Fibroblast of the aortic adventitia (primary cell): ENCODE data around the gene FOXO1. TPM values are rescaled to one million over a fixed set of nuclear protein-coding genes. Genes with fewer than 3 reads are reported as not detected.

Source experiments
- DNase-seq: peaks from one replicate; pipeline ENCODE4 v3.0.0-alpha.2; 2010; ENCODE audit warnings: low read depth
- H3K4me3 ChIP-seq: 2 replicates; pipeline ENCODE4 v1.5.1; 2011; ENCODE audit warnings: low read depth, mild to moderate bottlenecking, control low read depth, low read length, moderate library complexity
- total RNA-seq: library from RNA; depleted of rRNA; stranded (reverse); fragments of >200 nt; gene quantifications from 2 replicates; pipeline ENCODE4 v1.2.3, GENCODE V29; 2012; ENCODE audit warnings: low replicate concordance
- TF ChIP-seq, protein P1 (sequence below): IDR thresholded peaks from 2 replicates; pipeline ENCODE4 v1.5.1; 2011; ENCODE audit warnings: mild to moderate bottlenecking, low read length, control low read depth, inconsistent platforms; ENCODE audit not compliant: insufficient read depth

Gene FOXO1
- total RNA-seq, 1 donor: 3.2 TPM

- H3K4me3 ChIP-seq: no peak overlapping the region
- no peak for DNase-seq
- TF ChIP-seq, protein P1, sequence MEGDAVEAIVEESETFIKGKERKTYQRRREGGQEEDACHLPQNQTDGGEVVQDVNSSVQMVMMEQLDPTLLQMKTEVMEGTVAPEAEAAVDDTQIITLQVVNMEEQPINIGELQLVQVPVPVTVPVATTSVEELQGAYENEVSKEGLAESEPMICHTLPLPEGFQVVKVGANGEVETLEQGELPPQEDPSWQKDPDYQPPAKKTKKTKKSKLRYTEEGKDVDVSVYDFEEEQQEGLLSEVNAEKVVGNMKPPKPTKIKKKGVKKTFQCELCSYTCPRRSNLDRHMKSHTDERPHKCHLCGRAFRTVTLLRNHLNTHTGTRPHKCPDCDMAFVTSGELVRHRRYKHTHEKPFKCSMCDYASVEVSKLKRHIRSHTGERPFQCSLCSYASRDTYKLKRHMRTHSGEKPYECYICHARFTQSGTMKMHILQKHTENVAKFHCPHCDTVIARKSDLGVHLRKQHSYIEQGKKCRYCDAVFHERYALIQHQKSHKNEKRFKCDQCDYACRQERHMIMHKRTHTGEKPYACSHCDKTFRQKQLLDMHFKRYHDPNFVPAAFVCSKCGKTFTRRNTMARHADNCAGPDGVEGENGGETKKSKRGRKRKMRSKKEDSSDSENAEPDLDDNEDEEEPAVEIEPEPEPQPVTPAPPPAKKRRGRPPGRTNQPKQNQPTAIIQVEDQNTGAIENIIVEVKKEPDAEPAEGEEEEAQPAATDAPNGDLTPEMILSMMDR: no peak
These were observed 14.4 kb downstream of the FOXO1 start for GRCh38 chr13:40651866-40652587.

- no peak overlapping the region for H3K4me3 ChIP-seq
- no peak for DNase-seq
- TF ChIP-seq, protein P1: no peak
These were observed 17.6 kb downstream of the FOXO1 start for GRCh38 chr13:40648841-40649240.

- TF ChIP-seq, protein P1: no peak
- no peak overlapping the region for H3K4me3 ChIP-seq
- DNase-seq: no peak
These were observed 18.4 kb downstream of the FOXO1 start for GRCh38 chr13:40648040-40648439.

DNA sequence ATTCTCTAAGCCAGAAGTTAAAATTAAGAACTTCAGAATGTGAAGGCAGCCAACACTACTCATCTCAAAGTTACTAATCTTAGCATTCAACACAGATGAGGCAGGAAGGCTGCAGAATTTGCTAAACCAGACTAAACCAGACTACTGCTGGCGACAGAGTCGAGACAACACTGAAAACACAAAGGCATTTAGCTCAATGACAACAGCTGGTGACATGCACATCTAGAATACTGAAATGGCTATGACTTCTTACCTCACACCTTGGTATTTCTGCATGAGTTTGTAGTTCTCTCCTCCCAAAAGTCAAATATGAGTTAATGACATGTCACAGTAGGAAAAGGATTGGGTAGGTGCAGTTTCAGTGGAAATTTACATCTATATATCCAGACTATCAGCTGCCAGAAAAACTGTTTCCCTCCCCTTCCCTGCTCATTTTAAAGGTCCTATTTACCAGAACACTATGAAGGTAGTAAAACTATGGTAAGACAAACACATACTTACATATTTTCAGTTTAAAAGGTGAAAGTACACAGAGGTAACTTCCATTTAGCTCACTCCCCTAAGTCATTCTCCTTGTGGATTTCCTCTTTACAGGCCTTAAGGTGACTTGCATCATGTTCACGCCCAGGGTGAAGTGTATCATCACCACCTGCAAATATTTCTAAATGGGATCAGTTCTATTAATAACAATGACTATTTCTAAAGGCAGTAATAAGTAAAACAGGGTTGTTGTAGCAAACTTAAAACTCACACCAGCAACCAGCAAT, 21.4 kb downstream of the FOXO1 start:
- H3K4me3 ChIP-seq: peak overlapping the region; percentile 0
- TF ChIP-seq, protein P1: no peak
- no peak for DNase-seq

DNA sequence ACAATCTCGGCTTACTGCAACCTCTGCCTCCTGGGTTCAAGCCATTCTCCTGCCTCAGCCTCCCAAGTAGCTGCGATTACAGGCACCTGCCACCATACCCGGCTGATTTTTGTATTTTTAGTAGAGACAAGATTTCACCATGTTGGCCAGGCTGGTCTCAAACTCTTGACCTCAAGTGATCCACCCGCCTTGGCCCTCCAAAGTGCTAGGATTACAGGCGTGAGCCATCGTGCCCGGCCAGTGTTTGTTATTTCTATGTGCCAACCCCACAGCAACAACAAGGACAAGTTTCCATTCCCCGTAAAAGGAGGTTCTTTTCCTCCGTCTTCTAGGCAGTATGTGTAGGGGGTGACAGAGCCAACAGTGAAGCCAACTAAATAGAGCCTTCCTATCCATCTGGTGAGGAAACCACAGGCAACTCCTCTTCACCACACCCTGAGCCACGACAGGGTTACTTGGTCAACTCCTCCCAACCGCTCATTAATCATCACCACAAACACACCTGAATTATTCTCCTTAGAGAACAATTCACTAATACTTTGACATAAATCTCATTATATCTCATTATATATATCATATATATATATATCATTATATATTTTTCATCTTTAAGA, 25.5 kb downstream of the FOXO1 start:
- H3K4me3 ChIP-seq: no peak overlapping the region
- TF ChIP-seq, protein P1: no peak
- no peak for DNase-seq

DNA sequence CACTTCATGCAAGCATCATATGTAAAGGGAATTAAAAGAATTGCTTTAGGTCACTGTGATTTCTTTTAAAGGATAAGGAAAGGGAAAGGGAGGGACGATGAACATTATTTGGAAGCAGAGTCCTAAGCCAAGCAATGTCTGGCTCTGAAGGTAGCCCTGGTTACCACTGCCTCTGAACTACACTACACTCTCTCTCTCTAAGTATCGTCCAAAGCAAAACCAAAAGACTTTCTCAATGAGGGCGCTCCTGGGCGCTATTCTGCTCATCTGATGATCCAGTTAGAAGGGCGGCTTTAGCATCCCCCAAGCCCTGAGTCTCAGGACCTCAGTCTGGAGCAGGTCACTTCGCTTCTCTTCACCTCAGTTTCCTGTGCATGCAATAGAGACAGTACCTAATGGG, 26.2 kb downstream of the FOXO1 start:
- no peak for DNase-seq
- TF ChIP-seq, protein P1: no peak
- no peak overlapping the region for H3K4me3 ChIP-seq
